H9 (cell line): Measurements from ENCODE around the gene ETFBKMT. TPM values are rescaled to one million over a fixed set of nuclear protein-coding genes. Genes with fewer than 3 reads are reported as not detected.
"Not testable (repeated sequence)": the region's sequence is repeated elsewhere in the genome, so short reads cannot be mapped to it uniquely, and the experiment has no call there.

Experiments
- DNase-seq: peaks from one replicate; pipeline ENCODE4 v3.0.0-alpha.2; 2017
- H2AFZ ChIP-seq: one replicate; pipeline ENCODE4 v1.6.1; 2013; ENCODE audit warnings: mild to moderate bottlenecking, low read length, control low read depth, moderate library complexity
- H2AK5ac ChIP-seq: 2 replicates; pipeline ENCODE4 v1.6.1; 2013; ENCODE audit warnings: low read length, control low read depth, mixed read lengths; ENCODE audit not compliant: insufficient read length
- H2BK120ac ChIP-seq: one replicate; pipeline ENCODE4 v1.6.1; 2013; ENCODE audit warnings: low read depth, mild to moderate bottlenecking, low read length, control low read depth, inconsistent platforms; ENCODE audit not compliant: poor library complexity, severe bottlenecking
- H2BK12ac ChIP-seq: 2 replicates; pipeline ENCODE4 v1.6.1; 2013; ENCODE audit warnings: low read length, control low read depth, mixed read lengths, low read depth; ENCODE audit not compliant: insufficient read length
- H2BK15ac ChIP-seq: 2 replicates; pipeline ENCODE4 v1.6.1; 2013; ENCODE audit warnings: low read depth, low read length, control low read depth
- H2BK20ac ChIP-seq: one replicate; pipeline ENCODE4 v1.6.1; 2013; ENCODE audit warnings: low read depth, mild to moderate bottlenecking, low read length, control low read depth, inconsistent platforms; ENCODE audit not compliant: poor library complexity, severe bottlenecking
- H2BK5ac ChIP-seq: 2 replicates; pipeline ENCODE4 v1.6.1; 2013; ENCODE audit warnings: low read length, control low read depth, mixed read lengths; ENCODE audit not compliant: insufficient read length
- H3K14ac ChIP-seq: 2 replicates; pipeline ENCODE4 v1.6.1; 2013; ENCODE audit warnings: low read length, control low read depth; ENCODE audit not compliant: insufficient read depth
- H3K18ac ChIP-seq: 2 replicates; pipeline ENCODE4 v1.6.1; 2013; ENCODE audit warnings: low read depth, mild to moderate bottlenecking, mixed read lengths, low read length, control low read depth; ENCODE audit not compliant: insufficient read length
- H3K23ac ChIP-seq: 2 replicates; pipeline ENCODE4 v1.6.1; 2013; ENCODE audit warnings: low read length, control low read depth, mixed read lengths, low read depth; ENCODE audit not compliant: insufficient read length
- H3K23me2 ChIP-seq: 2 replicates; pipeline ENCODE4 v1.6.1; 2013; ENCODE audit warnings: low read depth, mild to moderate bottlenecking, mixed read lengths, low read length, control low read depth; ENCODE audit not compliant: insufficient read length, poor library complexity, severe bottlenecking
- H3K27ac ChIP-seq: 2 replicates; pipeline ENCODE4 v1.5.1; 2013; ENCODE audit warnings: low read length, control low read depth, mixed read lengths, low read depth; ENCODE audit not compliant: insufficient read length
- H3K27me3 ChIP-seq: 2 replicates; pipeline ENCODE4 v1.6.1; 2013; ENCODE audit warnings: low read length, control low read depth, inconsistent platforms; ENCODE audit not compliant: insufficient read depth
- H3K4ac ChIP-seq: 2 replicates; pipeline ENCODE4 v1.6.1; 2013; ENCODE audit warnings: low read depth, mild to moderate bottlenecking, control low read depth, inconsistent platforms, low read length, moderate library complexity
- H3K4me1 ChIP-seq: 2 replicates; pipeline ENCODE4 v1.6.1; 2013; ENCODE audit warnings: low read length, control low read depth, inconsistent platforms; ENCODE audit not compliant: insufficient read depth
- H3K4me2 ChIP-seq: 2 replicates; pipeline ENCODE4 v1.6.1; 2013; ENCODE audit warnings: low read length, control low read depth, mixed read lengths; ENCODE audit not compliant: insufficient read length, insufficient read depth
- H3K56ac ChIP-seq: 2 replicates; pipeline ENCODE4 v1.6.1; 2013; ENCODE audit warnings: low read depth, mild to moderate bottlenecking, mixed read lengths, low read length, control low read depth; ENCODE audit not compliant: insufficient read length
- H3K79me1 ChIP-seq: 2 replicates; pipeline ENCODE4 v1.6.1; 2013; ENCODE audit warnings: low read depth, mild to moderate bottlenecking, moderate library complexity, low read length, control low read depth, inconsistent platforms; ENCODE audit not compliant: insufficient read depth, poor library complexity, severe bottlenecking
- H3K79me2 ChIP-seq: 2 replicates; pipeline ENCODE4 v1.6.1; 2013; ENCODE audit warnings: low read length, control low read depth, inconsistent platforms; ENCODE audit not compliant: insufficient read depth
- H3K9ac ChIP-seq: 2 replicates; pipeline ENCODE4 v1.6.1; 2013; ENCODE audit warnings: low read length, control low read depth, mixed read lengths; ENCODE audit not compliant: insufficient read length; ENCODE audit errors: extremely low read depth
- H3K9me3 ChIP-seq: one replicate; pipeline ENCODE4 v1.6.1; 2013; ENCODE audit warnings: low read depth, low read length, inconsistent platforms; ENCODE audit not compliant: control insufficient read depth
- H3T11ph ChIP-seq: one replicate; pipeline ENCODE4 v1.6.1; 2013; ENCODE audit warnings: mild to moderate bottlenecking, low read length, control low read depth, inconsistent platforms
- H4K20me1 ChIP-seq: one replicate; pipeline ENCODE4 v1.6.1; 2013; ENCODE audit not compliant: control insufficient read depth, insufficient read length, insufficient read depth
- H4K5ac ChIP-seq: 2 replicates; pipeline ENCODE4 v1.6.1; 2013; ENCODE audit warnings: low read depth, mild to moderate bottlenecking, mixed read lengths, low read length, control low read depth; ENCODE audit not compliant: insufficient read length
- H4K8ac ChIP-seq: replicated peaks from 2 replicates; pipeline ENCODE4 v1.6.1; 2013; ENCODE audit warnings: low read length, control low read depth, mixed read lengths, low read depth; ENCODE audit not compliant: insufficient read length
- H4K91ac ChIP-seq: 2 replicates; pipeline ENCODE4 v1.6.1; 2013; ENCODE audit warnings: low read depth, mild to moderate bottlenecking, moderate library complexity, mixed read lengths, low read length, control low read depth; ENCODE audit not compliant: insufficient read length
- H3K27ac Mint-ChIP-seq, 3 experiments: 2 replicates in 2 of 3; 3 replicates in 1 of 3; pipeline ENCODE4 v1.8.0; 2020 to 2021; ENCODE audit warnings: mixed read lengths in 3 of 3, mild to moderate bottlenecking in 1 of 3, moderate library complexity in 1 of 3
- H3K27me3 Mint-ChIP-seq: 2 replicates; pipeline ENCODE4 v1.8.0; 2021; ENCODE audit warnings: low read depth, mild to moderate bottlenecking, moderate library complexity, mixed read lengths
- H3K36me3 Mint-ChIP-seq, 3 experiments: 2 replicates in 2 of 3; 3 replicates in 1 of 3; pipeline ENCODE4 v1.8.0; 2020 to 2021; ENCODE audit warnings: low read depth in 3 of 3, mixed read lengths in 3 of 3; ENCODE audit not compliant: insufficient read depth in 1 of 3
- H3K4me1 Mint-ChIP-seq, 2 experiments: 2 replicates each; pipeline ENCODE4 v1.8.0; 2020; ENCODE audit warnings: mixed read lengths in 2 of 2
- H3K4me3 Mint-ChIP-seq, 2 experiments: 2 replicates in 1 of 2; 3 replicates in 1 of 2; pipeline ENCODE4 v1.8.0; 2020 to 2021; ENCODE audit warnings: mild to moderate bottlenecking in 2 of 2, mixed read lengths in 2 of 2, moderate library complexity in 1 of 2
- H3K9me3 Mint-ChIP-seq, 2 experiments: 2 replicates in 1 of 2; 3 replicates in 1 of 2; pipeline ENCODE4 v1.8.0; 2020; ENCODE audit warnings: mild to moderate bottlenecking in 2 of 2, mixed read lengths in 2 of 2, moderate library complexity in 1 of 2
- CTCF ChIP-seq: fragments of 200-600 bp; sonication (generic); conservative IDR thresholded peaks from 3 replicates; pipeline ENCODE4 v1.8.0; 2021; ENCODE audit warnings: antibody characterized with exemption, mild to moderate bottlenecking
- WGBS: extraction: QIAGEN DNeasy Blood & Tissue Kit; methylation state at CpG from one replicate; pipeline ENCODE4 v1.1.7; 2013; ENCODE audit warnings: missing lambda C conversion rate, low lambda C conversion rate, mixed read lengths; ENCODE audit not compliant: insufficient read length; ENCODE audit errors: extremely low coverage; 5-methylcytosine and 5-hydroxymethylcytosine counted together
- total RNA-seq: library from RNA; stranded (reverse); gene quantifications from 2 replicates; pipeline ENCODE4 v1.2.1, GENCODE V29; 2021

The ETFBKMT gene
- total RNA-seq, 1 experiment from 2014 or later, result 0.81 TPM

GRCh38 chr12:31669020-31669419 is 9.5 kb downstream of the ETFBKMT start:
- H2BK15ac ChIP-seq, result no peak overlapping the region
- no peak overlapping the region for H2BK20ac ChIP-seq
- no peak overlapping the region for H4K8ac ChIP-seq
- peaks cover 23 to 44% (median 43%) of the 10 kb centered on the region in 3 experiments for H3K36me3 Mint-ChIP-seq
- no peak overlapping the region for H3K9ac ChIP-seq
- H3K4me1 Mint-ChIP-seq, result peaks cover 9 to 11% of the 10 kb centered on the region in 2 experiments
- no peaks in the 10 kb centered on the region for H3K23me2 ChIP-seq
- no peaks in the 10 kb centered on the region for H3K4me1 ChIP-seq
- no peak overlapping the region for H3K4me2 ChIP-seq
- no peaks in the 10 kb centered on the region for H3K27me3 ChIP-seq
- no peak for TF ChIP-seq CTCF
- H4K20me1 ChIP-seq, result no peaks in the 10 kb centered on the region
- H3K79me2 ChIP-seq, result no peaks in the 10 kb centered on the region
- no peak overlapping the region for H3T11ph ChIP-seq
- H2BK5ac ChIP-seq, result no peak overlapping the region
- no peak overlapping the region for H3K4me3 Mint-ChIP-seq
- peaks cover 17% of the 10 kb centered on the region for H3K9me3 ChIP-seq
- no peaks in the 10 kb centered on the region for H3K79me1 ChIP-seq
- H3K27ac Mint-ChIP-seq, result no peak overlapping the region
- no peak overlapping the region for H3K23ac ChIP-seq
- peaks cover 2% of the 10 kb centered on the region; the same call in 1 of the 2 replicates for H3K27me3 Mint-ChIP-seq
- DNase-seq, result no peak
- no peak overlapping the region for H3K27ac ChIP-seq
- peaks cover 30 to 35% of the 10 kb centered on the region in 2 experiments for H3K9me3 Mint-ChIP-seq
- H4K91ac ChIP-seq, result no peak overlapping the region
- no peak overlapping the region for H4K5ac ChIP-seq
- H3K4ac ChIP-seq, result no peak overlapping the region
- H2AFZ ChIP-seq, result no peak overlapping the region
- H3K14ac ChIP-seq, result no peak overlapping the region
- no peak overlapping the region for H2BK120ac ChIP-seq
- no peak overlapping the region for H3K56ac ChIP-seq
- H2AK5ac ChIP-seq, result no peak overlapping the region
- H3K18ac ChIP-seq, result no peak overlapping the region
- no peak overlapping the region for H2BK12ac ChIP-seq

- not testable (repeated sequence) for H4K8ac ChIP-seq, H3K4me3 Mint-ChIP-seq, H3K18ac ChIP-seq, H3K4me2 ChIP-seq, H2BK5ac ChIP-seq, H3K79me1 ChIP-seq, H2BK120ac ChIP-seq, H3K56ac ChIP-seq, H3K27me3 Mint-ChIP-seq, H3K27ac Mint-ChIP-seq, H3K27me3 ChIP-seq, H2AFZ ChIP-seq, H2AK5ac ChIP-seq, H2BK12ac ChIP-seq, H3K4ac ChIP-seq, H3K4me1 ChIP-seq, H3T11ph ChIP-seq, H3K27ac ChIP-seq, H3K79me2 ChIP-seq, DNase-seq, H2BK15ac ChIP-seq, H3K9ac ChIP-seq, H3K14ac ChIP-seq, H3K23me2 ChIP-seq, H4K5ac ChIP-seq, H2BK20ac ChIP-seq, H4K20me1 ChIP-seq, H3K23ac ChIP-seq, H4K91ac ChIP-seq
- no CpG with 5 or more reads among the region's 2 CpGs for WGBS
- Mint-ChIP-seq H3K4me1 (peaks cover 9 to 11% of the 10 kb centered on the region in 2 experiments), H3K9me3 (peaks cover 29 to 33% of the 10 kb centered on the region in 2 experiments), H3K36me3 (peaks cover 21 to 49% (median 44%) of the 10 kb centered on the region in 3 experiments)
- peaks cover 17% of the 10 kb centered on the region for H3K9me3 ChIP-seq
Measured at GRCh38 chr12:31669582-31669981, 10.1 kb downstream of the ETFBKMT start.
